GM19035 (cell line): Measurements from ENCODE around the gene OR2A1.
"Not testable (repeated sequence)": the region's sequence is repeated elsewhere in the genome, so short reads cannot be mapped to it uniquely, and the experiment has no call there.

ENCODE experiments used
- ATAC-seq: cut with Tn5 transposase; IDR thresholded peaks from one replicate; pipeline ENCODE4 v1.9.1; 2021; ENCODE audit not compliant: unreplicated experiment

Gene OR2A1

DNA sequence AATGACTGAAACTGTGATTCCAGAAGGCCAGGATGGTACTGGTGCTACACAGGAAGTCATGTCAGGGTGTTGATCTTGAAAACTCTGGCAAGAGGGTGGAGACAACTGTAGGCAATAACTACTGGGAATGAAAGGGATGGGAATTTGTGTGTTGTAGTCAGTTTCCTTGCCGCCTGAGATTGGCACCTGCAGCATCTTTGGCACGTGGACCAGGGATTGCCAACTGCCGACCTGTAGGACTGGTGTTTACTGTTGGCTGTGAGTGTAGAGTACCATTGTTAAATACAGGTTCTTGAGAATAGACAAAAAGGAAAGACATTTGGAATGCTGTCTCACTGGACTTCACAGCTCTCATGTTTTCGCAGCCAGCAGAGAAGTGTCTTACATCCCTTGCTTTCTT lies 11.1 kb downstream of the OR2A1 start:
- ATAC-seq: not testable (repeated sequence)

DNA sequence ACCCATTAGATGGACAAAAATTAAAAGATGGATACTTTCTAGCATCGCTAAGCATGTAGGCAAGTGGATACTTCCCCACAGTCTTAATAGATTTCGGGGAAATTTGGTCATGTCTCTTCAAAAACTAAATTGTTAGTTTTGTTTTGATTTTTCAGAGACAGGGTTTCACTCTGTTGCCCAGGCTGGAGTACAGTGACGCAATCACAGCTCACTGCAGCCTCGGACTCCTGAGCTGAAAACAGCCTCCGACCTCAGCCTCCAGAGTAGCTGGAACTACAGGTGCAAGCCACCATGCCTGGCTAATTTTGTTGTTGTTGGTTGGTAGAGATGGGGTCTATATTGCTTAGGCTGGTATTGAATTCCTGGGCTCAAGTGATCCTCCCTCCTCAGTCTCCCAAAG lies 13.6 kb downstream of the OR2A1 start:
- not testable (repeated sequence) for ATAC-seq

DNA sequence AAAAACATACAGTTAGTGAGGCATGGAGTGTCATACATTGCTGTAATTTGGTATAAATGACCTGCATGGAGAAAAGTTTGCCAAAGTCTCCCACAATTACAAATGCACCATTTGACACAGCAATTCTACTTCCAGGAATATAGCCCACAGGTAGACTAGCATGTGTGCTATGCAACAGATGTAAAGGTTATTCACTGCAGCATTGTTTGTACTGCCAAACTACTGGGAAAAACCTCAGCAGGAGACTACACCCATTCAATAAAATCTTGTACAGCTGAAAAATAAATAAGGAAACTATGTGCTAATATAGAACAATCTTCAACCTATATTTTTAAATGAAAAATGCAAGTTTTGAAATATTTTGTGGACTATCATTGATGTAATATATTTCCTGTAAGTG lies 17.8 kb downstream of the OR2A1 start:
- not testable (repeated sequence) for ATAC-seq

DNA sequence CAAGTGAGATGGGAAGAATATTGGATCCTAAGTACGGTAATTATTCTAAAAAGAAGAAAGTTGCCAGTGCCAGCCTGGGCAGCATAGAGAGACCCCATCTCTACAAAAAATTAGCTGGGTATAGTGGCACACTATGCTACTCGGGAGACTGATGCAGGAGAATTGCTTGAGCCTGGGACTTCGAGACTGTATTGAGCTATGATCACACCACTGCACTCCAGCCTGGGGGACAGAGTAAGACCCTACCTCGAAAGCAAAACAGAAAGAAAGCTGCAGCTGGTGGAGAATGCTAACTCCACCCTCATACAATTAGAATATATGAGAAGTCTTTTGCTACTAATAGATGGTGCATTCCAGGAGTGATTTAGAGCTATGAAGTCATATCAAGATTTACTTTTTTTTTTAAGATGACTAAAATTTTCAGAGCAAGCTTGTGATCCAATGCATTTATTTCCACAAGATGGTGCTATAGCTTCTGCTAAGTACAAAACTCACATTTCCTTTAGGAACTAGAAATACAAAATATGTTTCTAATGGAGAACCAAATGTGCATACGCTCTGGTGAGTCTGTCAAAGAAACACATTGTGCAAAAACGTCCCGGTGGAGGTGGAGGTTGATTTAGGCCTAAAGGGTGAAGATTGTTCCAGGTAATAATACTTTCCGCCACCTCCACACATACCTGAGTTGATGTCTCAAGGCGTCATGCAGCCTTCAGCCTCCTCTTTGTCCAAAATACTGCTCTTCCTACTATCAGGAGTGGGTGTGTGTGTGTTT lies 19.2 kb downstream of the OR2A1 start:
- peak; percentile 51 for ATAC-seq

DNA sequence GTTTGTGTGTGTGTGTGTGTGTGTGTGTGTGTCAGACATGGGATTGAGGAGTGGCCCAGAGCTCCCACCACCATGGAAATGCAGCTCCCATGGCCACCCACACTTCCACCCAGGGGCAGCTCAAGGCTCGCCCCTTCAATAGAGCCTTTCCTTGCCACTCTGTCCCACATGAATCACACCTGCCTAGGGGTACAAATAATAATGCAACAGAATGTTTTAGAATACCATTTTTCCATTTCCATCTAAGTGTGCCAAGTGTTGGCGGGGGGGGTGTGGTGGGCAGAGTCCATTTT lies 19.7 kb downstream of the OR2A1 start:
- not testable (repeated sequence) for ATAC-seq

DNA sequence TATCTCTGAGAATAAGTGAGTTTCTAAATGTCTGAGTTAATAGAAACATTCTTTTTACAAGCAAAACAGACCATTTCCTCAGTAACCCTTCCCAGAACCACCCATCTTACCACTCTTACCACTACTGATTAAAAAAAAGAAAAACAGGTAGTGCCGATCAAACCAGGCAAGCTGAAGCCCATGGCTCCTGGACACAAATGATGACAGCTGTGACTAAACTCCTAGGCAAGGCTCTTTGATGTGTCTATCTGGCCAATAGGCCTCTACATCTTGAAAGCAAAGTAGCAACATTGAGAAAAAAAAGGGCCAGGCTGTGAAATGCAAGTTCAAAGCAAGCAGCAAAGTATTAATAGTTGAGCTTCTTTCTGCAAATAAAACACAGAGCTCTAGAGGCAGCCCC lies 36.4 kb downstream of the OR2A1 start:
- not testable (repeated sequence) for ATAC-seq

DNA sequence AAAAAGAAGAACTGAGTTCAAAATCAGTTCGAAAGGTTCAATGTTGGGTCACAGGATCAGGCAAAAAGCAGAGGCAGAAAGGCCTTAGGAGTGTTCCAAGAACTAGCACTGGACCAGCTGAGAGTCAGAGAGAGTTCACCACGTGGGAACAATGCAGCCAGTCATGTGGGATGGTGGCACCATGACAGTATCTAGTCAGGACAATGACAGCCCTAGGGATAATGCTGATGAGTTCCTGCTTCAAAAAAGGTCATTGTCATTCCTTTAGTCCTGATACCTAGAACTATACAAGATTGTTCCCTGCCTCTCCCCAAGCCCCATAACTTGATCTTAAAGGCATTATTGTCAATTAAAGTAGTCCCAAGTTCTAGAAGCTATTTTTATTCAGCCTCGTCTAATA lies 39.4 kb downstream of the OR2A1 start:
- not testable (repeated sequence) for ATAC-seq

DNA sequence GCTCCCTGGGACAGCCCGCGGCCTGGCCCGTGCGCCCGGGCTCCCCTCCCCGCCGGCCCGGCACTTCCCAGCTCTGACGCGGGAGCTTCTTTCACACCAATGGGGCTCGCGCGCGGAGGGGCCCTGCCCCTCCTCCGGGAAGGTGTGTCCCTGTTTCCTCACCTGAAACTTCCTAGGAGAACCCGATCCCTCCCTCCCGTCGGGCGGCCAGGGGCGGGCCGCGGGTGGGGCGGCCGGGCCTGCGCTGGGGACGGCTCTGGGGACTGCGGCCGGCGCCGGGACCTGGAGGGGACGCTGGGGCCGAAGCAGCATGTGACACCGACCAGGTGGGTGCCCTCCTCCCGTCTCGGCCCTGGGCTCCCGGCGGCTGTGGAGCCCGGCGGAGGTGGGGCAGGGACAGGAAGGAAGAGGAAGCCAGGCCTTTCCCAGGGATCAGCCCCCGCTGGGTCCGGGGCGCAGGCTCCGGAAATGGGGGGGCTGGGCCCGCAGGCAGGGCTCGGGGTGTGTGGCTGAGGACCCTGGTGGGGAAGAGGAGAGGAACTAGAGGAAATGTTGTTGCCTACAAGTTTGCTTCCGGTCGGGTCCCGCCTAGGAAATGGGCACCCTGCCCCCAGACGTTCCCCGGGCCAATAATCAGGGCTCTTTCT lies 43.1 kb downstream of the OR2A1 start, which contains the start of gene ARHGEF5:
TSS of gene ARHGEF5 (plus strand) at position 227 of the 647 bp plus-strand sequence. CDS start 7,268 bp downstream, outside the sequence.
- ATAC-seq: peak; percentile 76

DNA sequence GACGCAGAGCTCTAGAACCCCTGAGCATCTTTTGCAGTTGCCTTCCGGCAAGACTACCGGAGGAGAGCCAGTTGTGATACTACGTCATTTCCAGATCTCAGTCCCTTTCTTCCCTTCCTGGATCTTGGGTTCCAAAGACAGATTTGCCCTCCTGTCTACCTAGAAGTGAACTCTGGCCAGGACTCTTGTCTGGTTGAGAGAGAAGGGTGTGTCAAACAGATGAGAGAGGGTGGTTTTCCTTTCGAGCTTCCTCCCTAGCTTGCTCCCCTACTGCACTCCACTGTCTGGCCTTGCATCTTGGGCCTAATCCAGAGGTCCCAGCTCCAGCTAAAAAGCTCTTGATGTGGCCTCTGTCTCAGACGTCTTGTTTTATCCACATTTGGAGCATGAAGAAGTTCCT lies 44.0 kb downstream of the OR2A1 start:
- not testable (repeated sequence) for ATAC-seq

DNA sequence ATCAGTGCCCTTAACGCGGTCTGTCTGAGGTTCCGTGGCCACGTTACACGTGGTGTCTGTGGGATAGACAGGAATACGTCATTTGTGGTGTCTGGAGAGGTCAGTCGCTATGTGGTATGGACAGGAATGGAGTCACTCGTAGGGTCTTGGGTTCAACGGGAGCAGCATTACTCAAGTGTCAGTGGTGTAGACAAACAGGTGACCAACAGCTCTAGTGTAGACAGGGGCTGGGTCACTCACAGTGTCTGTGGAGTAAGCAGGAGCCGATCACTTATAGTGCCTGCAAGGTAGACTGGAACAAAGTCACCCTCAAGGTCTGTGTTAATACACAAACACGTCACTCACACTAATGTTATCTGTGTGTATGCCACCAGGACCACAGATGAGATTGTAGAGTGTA lies 44.6 kb downstream of the OR2A1 start:
- ATAC-seq: not testable (repeated sequence)

DNA sequence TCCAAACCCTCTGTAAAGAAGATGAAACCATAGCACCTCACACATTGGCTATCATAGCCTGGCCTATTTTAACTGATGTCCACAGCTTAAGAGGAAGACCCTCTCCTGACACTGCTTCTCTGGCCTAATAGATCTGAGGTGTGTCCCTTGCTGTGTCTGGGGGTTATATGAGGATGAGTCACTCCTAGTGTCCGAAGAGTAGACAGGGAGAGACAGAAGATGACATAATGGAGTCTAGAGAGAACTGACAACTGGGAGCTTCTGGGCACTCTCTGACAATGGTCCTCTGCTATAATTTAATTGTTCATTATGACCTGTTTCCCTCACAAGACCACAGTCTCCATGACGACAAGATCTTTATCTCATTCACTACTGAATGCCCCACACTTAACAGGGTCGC lies 49.8 kb downstream of the OR2A1 start:
- not testable (repeated sequence) for ATAC-seq

DNA sequence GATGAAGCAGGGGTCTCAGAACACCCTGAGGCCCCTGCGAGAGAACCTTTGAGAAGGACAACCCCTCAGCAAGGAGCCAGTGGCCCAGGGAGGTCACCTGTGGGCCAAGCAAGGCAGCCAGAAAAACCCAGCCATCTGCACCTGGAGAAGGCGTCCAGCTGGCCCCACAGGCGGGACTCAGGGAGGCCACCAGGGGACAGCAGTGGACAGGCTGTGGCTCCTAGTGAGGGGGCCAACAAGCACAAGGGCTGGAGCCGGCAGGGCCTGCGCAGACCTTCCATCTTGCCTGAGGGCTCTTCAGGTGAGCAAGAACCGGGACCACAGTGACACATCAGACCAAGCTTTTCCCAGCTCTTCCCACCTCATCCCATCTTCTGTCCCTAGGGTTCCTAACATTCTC lies 53.3 kb downstream of the OR2A1 start:
- ATAC-seq: not testable (repeated sequence)

DNA sequence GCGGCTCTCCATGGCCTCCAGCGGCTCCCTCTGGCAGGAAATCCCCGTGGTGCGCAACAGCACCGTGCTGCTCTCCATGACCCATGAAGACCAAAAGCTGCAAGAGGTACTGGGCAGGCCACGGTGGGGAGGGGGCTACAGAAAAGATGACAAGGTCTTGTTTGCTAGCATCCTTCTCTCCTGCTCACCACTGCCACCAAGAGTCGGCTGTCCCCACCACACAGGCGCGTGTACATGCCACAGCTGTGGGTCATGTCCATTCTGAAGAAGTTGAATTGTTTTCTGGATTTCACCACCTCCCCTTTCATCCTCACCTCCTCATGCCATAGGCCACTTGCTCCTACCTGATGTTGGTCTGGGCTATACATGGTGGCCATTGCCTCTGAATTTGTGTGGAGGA lies 55.0 kb downstream of the OR2A1 start:
- ATAC-seq: not testable (repeated sequence)

DNA sequence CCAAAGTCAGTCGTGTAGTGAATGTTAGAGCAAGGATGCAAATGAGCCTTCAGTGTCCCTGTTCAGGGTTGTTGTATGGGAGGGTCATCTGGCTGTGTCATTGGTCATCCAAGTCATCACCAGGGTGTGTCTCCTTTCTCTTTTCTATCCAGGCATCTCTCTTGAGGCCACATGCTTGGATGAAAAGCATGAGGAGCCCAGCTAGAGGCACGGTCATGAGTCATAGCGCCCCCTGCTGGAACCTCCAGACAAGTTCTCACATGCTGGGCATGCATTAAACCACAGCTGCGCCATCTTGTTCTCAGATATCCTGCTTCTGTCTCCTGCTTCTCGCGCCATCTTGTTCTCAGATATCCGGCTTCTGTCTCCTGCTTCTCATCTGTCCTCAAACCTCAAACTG lies 57.0 kb downstream of the OR2A1 start:
- ATAC-seq: not testable (repeated sequence)
